ENCODE results near the gene AK4. TPM values are rescaled to one million over a fixed set of nuclear protein-coding genes. Genes with fewer than 3 reads are reported as not detected.

Gene AK4
- total and polyA plus RNA-seq, 4 donors = 52.3 to 106 (median 59.3) TPM

DNA sequence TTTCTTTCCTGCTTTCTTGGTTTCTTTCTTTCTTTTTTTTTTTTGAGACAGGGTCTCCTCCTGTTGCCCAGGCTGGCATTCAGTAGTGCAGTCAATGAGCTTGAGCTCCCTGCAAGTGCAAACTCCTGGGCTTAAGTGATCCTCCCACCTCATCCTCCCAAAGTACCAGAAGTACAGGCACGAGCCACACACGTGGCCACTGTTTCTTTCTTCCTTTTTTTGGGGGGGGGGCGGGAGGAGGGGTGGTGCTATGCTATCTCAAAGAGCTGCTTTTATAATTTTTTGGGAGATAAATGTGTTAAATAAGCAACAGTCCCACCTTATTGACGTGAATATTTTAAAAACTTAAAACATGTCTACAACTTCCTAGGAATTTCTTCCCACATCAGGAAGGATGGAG, 42.2 kb downstream of the AK4 start:
- no peaks in the 10 kb centered on the region for H3K9me3 ChIP-seq (ENCODE audit: control insufficient read depth in 4 of 4, low read length in 3 of 4)
- WGBS = 76% methylated on average over 4 of the region's 4 CpGs
- no peak for TF ChIP-seq NR2F2 (IDR thresholded peaks at IDR 0.05)
- TF ChIP-seq SP1 (IDR thresholded peaks at IDR 0.05) = no peak
- TF ChIP-seq GABPA (IDR thresholded peaks at IDR 0.05 in 1 of 2, conservative IDR thresholded peaks at IDR 0.05 in 1 of 2) = no peak
- TF ChIP-seq, protein P1, sequence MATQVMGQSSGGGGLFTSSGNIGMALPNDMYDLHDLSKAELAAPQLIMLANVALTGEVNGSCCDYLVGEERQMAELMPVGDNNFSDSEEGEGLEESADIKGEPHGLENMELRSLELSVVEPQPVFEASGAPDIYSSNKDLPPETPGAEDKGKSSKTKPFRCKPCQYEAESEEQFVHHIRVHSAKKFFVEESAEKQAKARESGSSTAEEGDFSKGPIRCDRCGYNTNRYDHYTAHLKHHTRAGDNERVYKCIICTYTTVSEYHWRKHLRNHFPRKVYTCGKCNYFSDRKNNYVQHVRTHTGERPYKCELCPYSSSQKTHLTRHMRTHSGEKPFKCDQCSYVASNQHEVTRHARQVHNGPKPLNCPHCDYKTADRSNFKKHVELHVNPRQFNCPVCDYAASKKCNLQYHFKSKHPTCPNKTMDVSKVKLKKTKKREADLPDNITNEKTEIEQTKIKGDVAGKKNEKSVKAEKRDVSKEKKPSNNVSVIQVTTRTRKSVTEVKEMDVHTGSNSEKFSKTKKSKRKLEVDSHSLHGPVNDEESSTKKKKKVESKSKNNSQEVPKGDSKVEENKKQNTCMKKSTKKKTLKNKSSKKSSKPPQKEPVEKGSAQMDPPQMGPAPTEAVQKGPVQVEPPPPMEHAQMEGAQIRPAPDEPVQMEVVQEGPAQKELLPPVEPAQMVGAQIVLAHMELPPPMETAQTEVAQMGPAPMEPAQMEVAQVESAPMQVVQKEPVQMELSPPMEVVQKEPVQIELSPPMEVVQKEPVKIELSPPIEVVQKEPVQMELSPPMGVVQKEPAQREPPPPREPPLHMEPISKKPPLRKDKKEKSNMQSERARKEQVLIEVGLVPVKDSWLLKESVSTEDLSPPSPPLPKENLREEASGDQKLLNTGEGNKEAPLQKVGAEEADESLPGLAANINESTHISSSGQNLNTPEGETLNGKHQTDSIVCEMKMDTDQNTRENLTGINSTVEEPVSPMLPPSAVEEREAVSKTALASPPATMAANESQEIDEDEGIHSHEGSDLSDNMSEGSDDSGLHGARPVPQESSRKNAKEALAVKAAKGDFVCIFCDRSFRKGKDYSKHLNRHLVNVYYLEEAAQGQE (IDR thresholded peaks at IDR 0.05) = no peak
- TF ChIP-seq, protein P2, sequence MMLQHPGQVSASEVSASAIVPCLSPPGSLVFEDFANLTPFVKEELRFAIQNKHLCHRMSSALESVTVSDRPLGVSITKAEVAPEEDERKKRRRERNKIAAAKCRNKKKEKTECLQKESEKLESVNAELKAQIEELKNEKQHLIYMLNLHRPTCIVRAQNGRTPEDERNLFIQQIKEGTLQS (IDR thresholded peaks at IDR 0.05) = no peak
- no peak for TF ChIP-seq TAF1 (conservative IDR thresholded peaks at IDR 0.05)
- TF ChIP-seq, protein P3, sequence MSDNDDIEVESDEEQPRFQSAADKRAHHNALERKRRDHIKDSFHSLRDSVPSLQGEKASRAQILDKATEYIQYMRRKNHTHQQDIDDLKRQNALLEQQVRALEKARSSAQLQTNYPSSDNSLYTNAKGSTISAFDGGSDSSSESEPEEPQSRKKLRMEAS (IDR thresholded peaks at IDR 0.05) = no peak
- TF ChIP-seq HNF4G (IDR thresholded peaks at IDR 0.05) = no peak
- TF ChIP-seq HNF4A (conservative IDR thresholded peaks at IDR 0.05) = no peak
- TF ChIP-seq RAD21 (IDR thresholded peaks at IDR 0.05) = no peak
- TF ChIP-seq, protein P4, sequence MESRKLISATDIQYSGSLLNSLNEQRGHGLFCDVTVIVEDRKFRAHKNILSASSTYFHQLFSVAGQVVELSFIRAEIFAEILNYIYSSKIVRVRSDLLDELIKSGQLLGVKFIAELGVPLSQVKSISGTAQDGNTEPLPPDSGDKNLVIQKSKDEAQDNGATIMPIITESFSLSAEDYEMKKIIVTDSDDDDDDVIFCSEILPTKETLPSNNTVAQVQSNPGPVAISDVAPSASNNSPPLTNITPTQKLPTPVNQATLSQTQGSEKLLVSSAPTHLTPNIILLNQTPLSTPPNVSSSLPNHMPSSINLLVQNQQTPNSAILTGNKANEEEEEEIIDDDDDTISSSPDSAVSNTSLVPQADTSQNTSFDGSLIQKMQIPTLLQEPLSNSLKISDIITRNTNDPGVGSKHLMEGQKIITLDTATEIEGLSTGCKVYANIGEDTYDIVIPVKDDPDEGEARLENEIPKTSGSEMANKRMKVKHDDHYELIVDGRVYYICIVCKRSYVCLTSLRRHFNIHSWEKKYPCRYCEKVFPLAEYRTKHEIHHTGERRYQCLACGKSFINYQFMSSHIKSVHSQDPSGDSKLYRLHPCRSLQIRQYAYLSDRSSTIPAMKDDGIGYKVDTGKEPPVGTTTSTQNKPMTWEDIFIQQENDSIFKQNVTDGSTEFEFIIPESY (IDR thresholded peaks at IDR 0.05) = no peak
- no peak for TF ChIP-seq EGR1 (IDR thresholded peaks at IDR 0.05; ENCODE audit: low read depth in 2 of 2)
- no peak for TF ChIP-seq FOXA1 (IDR thresholded peaks at IDR 0.05)
- no peak for TF ChIP-seq JUND (IDR thresholded peaks at IDR 0.05)
- TF ChIP-seq, protein P5, sequence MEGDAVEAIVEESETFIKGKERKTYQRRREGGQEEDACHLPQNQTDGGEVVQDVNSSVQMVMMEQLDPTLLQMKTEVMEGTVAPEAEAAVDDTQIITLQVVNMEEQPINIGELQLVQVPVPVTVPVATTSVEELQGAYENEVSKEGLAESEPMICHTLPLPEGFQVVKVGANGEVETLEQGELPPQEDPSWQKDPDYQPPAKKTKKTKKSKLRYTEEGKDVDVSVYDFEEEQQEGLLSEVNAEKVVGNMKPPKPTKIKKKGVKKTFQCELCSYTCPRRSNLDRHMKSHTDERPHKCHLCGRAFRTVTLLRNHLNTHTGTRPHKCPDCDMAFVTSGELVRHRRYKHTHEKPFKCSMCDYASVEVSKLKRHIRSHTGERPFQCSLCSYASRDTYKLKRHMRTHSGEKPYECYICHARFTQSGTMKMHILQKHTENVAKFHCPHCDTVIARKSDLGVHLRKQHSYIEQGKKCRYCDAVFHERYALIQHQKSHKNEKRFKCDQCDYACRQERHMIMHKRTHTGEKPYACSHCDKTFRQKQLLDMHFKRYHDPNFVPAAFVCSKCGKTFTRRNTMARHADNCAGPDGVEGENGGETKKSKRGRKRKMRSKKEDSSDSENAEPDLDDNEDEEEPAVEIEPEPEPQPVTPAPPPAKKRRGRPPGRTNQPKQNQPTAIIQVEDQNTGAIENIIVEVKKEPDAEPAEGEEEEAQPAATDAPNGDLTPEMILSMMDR (IDR thresholded peaks at IDR 0.05; ENCODE audit: low read depth, low read length, missing input control) = no peak
- TF ChIP-seq FOXA2 (IDR thresholded peaks at IDR 0.05) = no peak
- no peak for TF ChIP-seq YY1 (IDR thresholded peaks at IDR 0.05)
- no peak for TF ChIP-seq RXRA (IDR thresholded peaks at IDR 0.05)
- H3K27ac ChIP-seq (ENCODE audit: low read depth in 1 of 2, low read length in 2 of 2) = no peak overlapping the region
- no peak overlapping the region for H3K9ac ChIP-seq (ENCODE audit: low read depth in 1 of 2, low read length in 2 of 2)
- H3K4me1 ChIP-seq (ENCODE audit: control insufficient read depth in 4 of 4, insufficient read depth in 4 of 4, low read length in 3 of 4) = peaks cover 0 to 3% (median 0%) of the 10 kb centered on the region in 4 donors
- DNase-seq (ENCODE audit: low spot score) = no peak
- no peak overlapping the region for H3K4me3 ChIP-seq (ENCODE audit: low read depth in 1 of 3, low read length in 3 of 3)
- peaks cover 0 to 7% (median 4%) of the 10 kb centered on the region in 4 donors for H3K36me3 ChIP-seq (ENCODE audit: control insufficient read depth in 4 of 4, insufficient read depth in 3 of 4, low read depth in 1 of 4, low read length in 3 of 4)
- H3K27me3 ChIP-seq (ENCODE audit: control insufficient read depth in 4 of 4, insufficient read depth in 4 of 4, low read length in 3 of 4) = no peaks in the 10 kb centered on the region
